GM21786 (cell line): Measurements from ENCODE around the gene WNT9A.
"Not testable (repeated sequence)": the region's sequence is repeated elsewhere in the genome, so short reads cannot be mapped to it uniquely, and the experiment has no call there.

ENCODE experiments used
- ATAC-seq: cut with Tn5 transposase; IDR thresholded peaks from one replicate; pipeline ENCODE4 v1.9.1; 2021; ENCODE audit not compliant: unreplicated experiment

Gene WNT9A

GRCh38 chr1:227887697-227888403 is 59.9 kb downstream of the WNT9A start:
- ATAC-seq, result no peak

- no peak for ATAC-seq
Measured at GRCh38 chr1:227886993-227887696, 60.6 kb downstream of the WNT9A start.

GRCh38 chr1:227886503-227886961 is 61.2 kb downstream of the WNT9A start:
- no peak for ATAC-seq

GRCh38 chr1:227885648-227886502 is 61.9 kb downstream of the WNT9A start:
- ATAC-seq, result no peak

- no peak for ATAC-seq
Measured at GRCh38 chr1:227885135-227885647, 62.5 kb downstream of the WNT9A start.

GRCh38 chr1:227884370-227885134 is 63.2 kb downstream of the WNT9A start:
- ATAC-seq, result no peak

GRCh38 chr1:227883641-227884301 is 64.0 kb downstream of the WNT9A start:
- ATAC-seq, result no peak

- no peak for ATAC-seq
Measured at GRCh38 chr1:227883073-227883520, 64.6 kb downstream of the WNT9A start.

GRCh38 chr1:227880342-227880924 is 67.3 kb downstream of the WNT9A start:
- no peak for ATAC-seq

- ATAC-seq, result not testable (repeated sequence)
Measured at GRCh38 chr1:227877810-227878209, 69.9 kb downstream of the WNT9A start.

GRCh38 chr1:227871892-227872291 is 75.8 kb downstream of the WNT9A start:
- not testable (repeated sequence) for ATAC-seq

- ATAC-seq, result no peak
Measured at GRCh38 chr1:227870366-227870765, 77.4 kb downstream of the WNT9A start.

- no peak for ATAC-seq
Measured at GRCh38 chr1:227869851-227870305, 77.9 kb downstream of the WNT9A start.

- ATAC-seq, result no peak
Measured at GRCh38 chr1:227869279-227869842, 78.4 kb downstream of the WNT9A start.
